ENCODE measurements around the gene RBBP7. TPM values are rescaled to one million over a fixed set of nuclear protein-coding genes. Genes with fewer than 3 reads are reported as not detected.

The RBBP7 gene
- total and polyA plus RNA-seq, 2 donors (not counting 3 experiments of a cell fraction or from before 2014, with no cell fraction given), result 81.5 to 130 TPM

DNA sequence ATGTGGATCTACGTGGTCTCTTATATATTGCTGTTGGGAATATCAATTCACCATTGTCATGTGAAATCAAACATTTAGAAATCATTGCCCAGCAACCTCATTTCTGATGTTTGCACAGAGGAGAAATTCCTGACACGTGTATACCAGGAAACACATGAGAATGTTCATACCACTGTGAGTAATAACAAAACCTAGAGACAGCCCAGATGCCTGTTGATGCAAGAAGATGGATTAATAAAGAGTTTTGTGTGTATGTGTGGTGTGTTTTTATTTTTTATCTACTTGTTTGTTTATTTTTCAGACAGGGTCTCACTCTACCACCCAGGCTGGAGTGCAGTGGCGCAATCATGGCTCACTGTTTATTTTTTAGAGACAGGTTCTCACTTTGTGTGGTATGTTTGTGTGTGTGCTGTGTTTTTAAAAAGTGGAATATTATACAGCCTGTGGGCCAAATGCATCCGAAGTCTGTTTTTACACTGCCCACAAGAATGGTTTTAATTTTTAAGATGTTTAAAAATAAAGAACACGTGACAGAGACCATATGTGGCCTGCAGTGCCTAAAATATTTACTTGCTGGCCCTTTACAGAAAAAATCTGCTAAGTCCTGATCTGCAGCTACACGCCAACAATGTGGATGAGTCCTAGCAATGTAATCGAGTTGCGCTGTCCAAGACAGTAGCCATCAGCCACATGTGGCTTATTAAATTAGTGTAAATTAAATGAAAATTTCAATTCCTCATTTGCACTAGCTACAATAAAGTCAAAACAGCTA, 44.7 kb downstream of the RBBP7 start:
- Histone ChIP-seq H3K79me2 (ENCODE audit: control insufficient read depth, insufficient read depth, low read length) (no peaks in the 10 kb centered on the region), H3K36me3 (ENCODE audit: control insufficient read depth in 2 of 2, extremely low read depth in 1 of 2, insufficient read depth in 2 of 2, low read length in 2 of 2) (no peaks in the 10 kb centered on the region), H3K27ac (ENCODE audit: insufficient read depth, low read depth, low read length) (peak overlapping the region; percentile 66), H3K4me2 (ENCODE audit: insufficient read depth, low read length) (no peak overlapping the region), H3K4me1 (ENCODE audit: control insufficient read depth, extremely low read depth, insufficient read depth, low read length) (peaks cover 38% of the 10 kb centered on the region), H3K9ac (replicated peaks; ENCODE audit: extremely low read depth, insufficient read depth, low read length) (peak overlapping the region; percentile 23), H2AFZ (ENCODE audit: low read depth, low read length) (no peak overlapping the region), H3K4me3 (replicated peaks in 1 of 3; ENCODE audit: insufficient read depth in 1 of 3, low read depth in 1 of 3, low read length in 3 of 3) (no peak overlapping the region), H4K20me1 (replicated peaks; ENCODE audit: control insufficient read depth, extremely low read depth, insufficient read depth, low read length) (no peaks in the 10 kb centered on the region), H3K9me3 (replicated peaks; ENCODE audit: control insufficient read depth, insufficient read depth, low read length) (no peaks in the 10 kb centered on the region), H3K9me1 (replicated peaks; ENCODE audit: control insufficient read depth, extremely low read depth, insufficient read depth, low read length) (no peaks in the 10 kb centered on the region), H3K27me3 (ENCODE audit: control insufficient read depth in 2 of 2, insufficient read depth in 2 of 2, low read length in 2 of 2) (no peaks in the 10 kb centered on the region)
- TF ChIP-seq POLR2A (IDR thresholded peaks at IDR 0.05; ENCODE audit: low read depth, low read length), result no peak
- TF ChIP-seq, protein P1, sequence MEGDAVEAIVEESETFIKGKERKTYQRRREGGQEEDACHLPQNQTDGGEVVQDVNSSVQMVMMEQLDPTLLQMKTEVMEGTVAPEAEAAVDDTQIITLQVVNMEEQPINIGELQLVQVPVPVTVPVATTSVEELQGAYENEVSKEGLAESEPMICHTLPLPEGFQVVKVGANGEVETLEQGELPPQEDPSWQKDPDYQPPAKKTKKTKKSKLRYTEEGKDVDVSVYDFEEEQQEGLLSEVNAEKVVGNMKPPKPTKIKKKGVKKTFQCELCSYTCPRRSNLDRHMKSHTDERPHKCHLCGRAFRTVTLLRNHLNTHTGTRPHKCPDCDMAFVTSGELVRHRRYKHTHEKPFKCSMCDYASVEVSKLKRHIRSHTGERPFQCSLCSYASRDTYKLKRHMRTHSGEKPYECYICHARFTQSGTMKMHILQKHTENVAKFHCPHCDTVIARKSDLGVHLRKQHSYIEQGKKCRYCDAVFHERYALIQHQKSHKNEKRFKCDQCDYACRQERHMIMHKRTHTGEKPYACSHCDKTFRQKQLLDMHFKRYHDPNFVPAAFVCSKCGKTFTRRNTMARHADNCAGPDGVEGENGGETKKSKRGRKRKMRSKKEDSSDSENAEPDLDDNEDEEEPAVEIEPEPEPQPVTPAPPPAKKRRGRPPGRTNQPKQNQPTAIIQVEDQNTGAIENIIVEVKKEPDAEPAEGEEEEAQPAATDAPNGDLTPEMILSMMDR (IDR thresholded peaks at IDR 0.05; ENCODE audit: extremely low read depth in 1 of 2, insufficient read depth in 1 of 2, low read depth in 1 of 2, low read length in 2 of 2), result no peak
- TF ChIP-seq MAX (IDR thresholded peaks at IDR 0.05; ENCODE audit: insufficient read depth, insufficient read length), result no peak
- no peak for TF ChIP-seq MYC (IDR thresholded peaks at IDR 0.05; ENCODE audit: low read depth, low read length)
- TF ChIP-seq EZH2 (IDR thresholded peaks at IDR 0.05; ENCODE audit: borderline replicate concordance, low read depth, low read length, severe bottlenecking), result no peak
- TF ChIP-seq GATA2 (IDR thresholded peaks at IDR 0.05; ENCODE audit: insufficient read depth, insufficient read length, low read depth, low read length), result no peak
- no peak for TF ChIP-seq FOS (IDR thresholded peaks at IDR 0.05; ENCODE audit: borderline replicate concordance, insufficient read depth, low read length)
- no peak for TF ChIP-seq POLR2AphosphoS5 (IDR thresholded peaks at IDR 0.05; ENCODE audit: insufficient read depth, low read depth, low read length)
- TF ChIP-seq JUN (IDR thresholded peaks at IDR 0.05; ENCODE audit: borderline replicate concordance, insufficient read depth, insufficient read length, low read depth), result no peak
- peak; percentile 34 for DNase-seq (ENCODE audit: low read depth, low spot score)
- ChIA-PET CTCF (interaction anchor here (1.0 to 7.9 kb wide), 15 partner anchors 12 to 767 kb away, joined by 3 to 133 read pairs (median 7); no protein-coding TSS in a partner anchor), POLR2A (no interaction called here)
- BruUV-seq (replicated peaks), result no TSS peak
- intact Hi-C loops (cut with micrococcal nuclease), result loop anchor here (1.0 to 10.0 kb wide), 8 partner anchors 45 to 769 kb away; partner anchors contain the start of genes RBBP7 and REPS2
- dilution Hi-C loops (cut with MboI; ENCODE audit: extremely low pct_ligation_motif_present, low sequenced_read_pairs), result no loop called here
- peak; percentile 72 for FAIRE-seq

Data from endothelial cell of umbilical vein (primary cell).